ENCODE data around the gene ATP13A5. TPM values are rescaled to one million over a fixed set of nuclear protein-coding genes. Genes with fewer than 3 reads are reported as not detected.

ATP13A5 gene
- total RNA-seq, 1 experiment from 2014 or later = not detected

DNA sequence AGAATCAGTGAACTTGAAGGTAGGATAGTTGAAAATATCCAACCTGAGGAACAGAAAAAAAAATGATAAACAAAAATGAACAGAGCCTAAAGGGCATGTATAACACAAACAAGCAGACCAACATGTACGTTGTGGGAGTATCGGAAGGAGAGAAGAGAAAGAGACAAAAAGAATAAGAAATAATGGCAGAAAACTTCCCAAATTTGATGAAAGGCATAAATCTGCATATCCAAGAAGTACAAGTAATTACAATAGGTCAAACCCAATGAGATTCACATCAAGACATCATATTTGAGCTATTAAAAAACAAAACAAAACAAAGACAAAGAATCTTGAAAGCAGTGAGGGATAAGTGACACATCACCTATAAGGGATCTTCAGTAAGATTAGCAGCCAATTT is 38.1 kb upstream of the ATP13A5 start:
- H4K8ac ChIP-seq (replicated peaks; ENCODE audit: insufficient read length, low read depth, low read length) = no peak overlapping the region
- H3K27ac Mint-ChIP-seq = no peak overlapping the region
- no peaks in the 10 kb centered on the region for H3K4me1 ChIP-seq (ENCODE audit: insufficient read depth, low read length)
- no CpG with 5 or more reads among the region's 2 CpGs for WGBS (ENCODE audit: extremely low coverage, insufficient read length, low lambda C conversion rate)
- H4K91ac ChIP-seq (ENCODE audit: insufficient read length, low read depth, low read length) = no peak overlapping the region
- H3K27me3 ChIP-seq (ENCODE audit: insufficient read depth, low read length) = no peaks in the 10 kb centered on the region
- no peak overlapping the region for H3K4me2 ChIP-seq (ENCODE audit: insufficient read depth, insufficient read length, low read length)
- H3K79me1 ChIP-seq (ENCODE audit: insufficient read depth, low read depth, low read length, poor library complexity, severe bottlenecking) = no peaks in the 10 kb centered on the region
- no peak overlapping the region for H2BK20ac ChIP-seq (ENCODE audit: low read depth, low read length, poor library complexity, severe bottlenecking)
- H3T11ph ChIP-seq (ENCODE audit: low read length) = no peak overlapping the region
- H3K79me2 ChIP-seq (ENCODE audit: insufficient read depth, low read length) = no peaks in the 10 kb centered on the region
- no peaks in the 10 kb centered on the region for H4K20me1 ChIP-seq (ENCODE audit: control insufficient read depth, insufficient read depth, insufficient read length)
- H3K4me1 Mint-ChIP-seq = peaks cover 4 to 5% of the 10 kb centered on the region in 2 experiments; a peak in 2 of 4 replicates
- no peak overlapping the region for H2BK12ac ChIP-seq (ENCODE audit: insufficient read length, low read depth, low read length)
- no peak overlapping the region for H3K18ac ChIP-seq (ENCODE audit: insufficient read length, low read depth, low read length)
- H3K14ac ChIP-seq (ENCODE audit: insufficient read depth, low read length) = no peak overlapping the region
- no peak overlapping the region for H2BK5ac ChIP-seq (ENCODE audit: insufficient read length, low read length)
- no peak overlapping the region for H2BK15ac ChIP-seq (ENCODE audit: low read depth, low read length)
- no peak overlapping the region for H3K56ac ChIP-seq (ENCODE audit: insufficient read length, low read depth, low read length)
- peaks cover 4% of the 10 kb centered on the region for H3K27me3 Mint-ChIP-seq (ENCODE audit: low read depth)
- no peak overlapping the region for H3K4me3 Mint-ChIP-seq
- no peaks in the 10 kb centered on the region for H3K23me2 ChIP-seq (ENCODE audit: insufficient read length, low read depth, low read length, poor library complexity, severe bottlenecking)
- no peak overlapping the region for H2AK5ac ChIP-seq (ENCODE audit: insufficient read length, low read length)
- no peak overlapping the region for H2BK120ac ChIP-seq (ENCODE audit: low read depth, low read length, poor library complexity, severe bottlenecking)
- no peak overlapping the region for H4K5ac ChIP-seq (ENCODE audit: insufficient read length, low read depth, low read length)
- H3K4ac ChIP-seq (ENCODE audit: low read depth, low read length) = no peak overlapping the region
- DNase-seq = no peak
- H3K9me3 ChIP-seq (ENCODE audit: control insufficient read depth, low read depth, low read length) = no peaks in the 10 kb centered on the region
- no peak overlapping the region for H3K23ac ChIP-seq (ENCODE audit: insufficient read length, low read depth, low read length)
- no peak overlapping the region for H2AFZ ChIP-seq (ENCODE audit: low read length)
- H3K9ac ChIP-seq (ENCODE audit: extremely low read depth, insufficient read length, low read length) = no peak overlapping the region
- peaks cover 18 to 49% (median 24%) of the 10 kb centered on the region in 3 experiments for H3K36me3 Mint-ChIP-seq (ENCODE audit: insufficient read depth in 1 of 3, low read depth in 3 of 3)
- H3K9me3 Mint-ChIP-seq = peaks cover 33 to 66% of the 10 kb centered on the region in 2 experiments
- TF ChIP-seq, protein P1, sequence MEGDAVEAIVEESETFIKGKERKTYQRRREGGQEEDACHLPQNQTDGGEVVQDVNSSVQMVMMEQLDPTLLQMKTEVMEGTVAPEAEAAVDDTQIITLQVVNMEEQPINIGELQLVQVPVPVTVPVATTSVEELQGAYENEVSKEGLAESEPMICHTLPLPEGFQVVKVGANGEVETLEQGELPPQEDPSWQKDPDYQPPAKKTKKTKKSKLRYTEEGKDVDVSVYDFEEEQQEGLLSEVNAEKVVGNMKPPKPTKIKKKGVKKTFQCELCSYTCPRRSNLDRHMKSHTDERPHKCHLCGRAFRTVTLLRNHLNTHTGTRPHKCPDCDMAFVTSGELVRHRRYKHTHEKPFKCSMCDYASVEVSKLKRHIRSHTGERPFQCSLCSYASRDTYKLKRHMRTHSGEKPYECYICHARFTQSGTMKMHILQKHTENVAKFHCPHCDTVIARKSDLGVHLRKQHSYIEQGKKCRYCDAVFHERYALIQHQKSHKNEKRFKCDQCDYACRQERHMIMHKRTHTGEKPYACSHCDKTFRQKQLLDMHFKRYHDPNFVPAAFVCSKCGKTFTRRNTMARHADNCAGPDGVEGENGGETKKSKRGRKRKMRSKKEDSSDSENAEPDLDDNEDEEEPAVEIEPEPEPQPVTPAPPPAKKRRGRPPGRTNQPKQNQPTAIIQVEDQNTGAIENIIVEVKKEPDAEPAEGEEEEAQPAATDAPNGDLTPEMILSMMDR (conservative IDR thresholded peaks at IDR 0.05) = no peak
- no peak overlapping the region for H3K27ac ChIP-seq (ENCODE audit: insufficient read length, low read depth, low read length)
